A673 (cell line): Measurements from ENCODE around the gene PLCD3.

Experiments
- CTCF ChIP-seq: fragments of 300-800, 200-600 bp; sonication (generic); conservative IDR thresholded peaks from 2 replicates; pipeline ENCODE4 v1.5.1; 2017; ENCODE audit warnings: low read depth, mild to moderate bottlenecking, antibody characterized with exemption, low read length, moderate library complexity, mixed read lengths
- EZH2 ChIP-seq: fragments of 200-600 bp; sonication (generic); IDR thresholded peaks from 2 replicates; pipeline ENCODE4 v1.6.1; 2017; ENCODE audit warnings: borderline replicate concordance, low read depth, mild to moderate bottlenecking, mixed read lengths, antibody characterized with exemption, low read length; ENCODE audit not compliant: poor library complexity, severe bottlenecking

- TF ChIP-seq CTCF, result no peak
- TF ChIP-seq EZH2, result no peak
Observed at GRCh38 chr17:45096926-45097325, 35.4 kb downstream of the PLCD3 start.
